DMS 273 treated with DMSO at 0.1 percent for 48 hours (cell line): ENCODE results near the gene RER1.

ENCODE experiments used
- DNase-seq: peaks from one replicate; lab custom pipeline; 2025; lab: John Stamatoyannopoulos, UW

The RER1 gene

GRCh38 chr1:2391041-2391930 lies at the start of gene RER1, which contains the start of gene MORN1:
Gene RER1, plus strand, starts transcription at chr1:2391841. Its CDS starts 3,950 bp downstream, at chr1:2395791.
Gene MORN1, minus strand, starts transcription at chr1:2391554. Its CDS starts 21 bp downstream, at chr1:2391533.
- DNase-seq, result peak; percentile 95

- DNase-seq, result no peak
Measured at GRCh38 chr1:2342384-2343022, 49.1 kb upstream of the RER1 start.

- no peak for DNase-seq
Measured at GRCh38 chr1:2343023-2343935, 48.4 kb upstream of the RER1 start.

GRCh38 chr1:2344121-2344681 lies 47.4 kb upstream of the RER1 start:
- no peak for DNase-seq

GRCh38 chr1:2344744-2345296 lies 46.8 kb upstream of the RER1 start:
- no peak for DNase-seq

GRCh38 chr1:2345297-2346075 lies 46.2 kb upstream of the RER1 start:
- DNase-seq, result no peak

- DNase-seq, result no peak
Measured at GRCh38 chr1:2346691-2347408, 44.8 kb upstream of the RER1 start.

- DNase-seq, result no peak
Measured at GRCh38 chr1:2347409-2347785, 44.2 kb upstream of the RER1 start.

GRCh38 chr1:2347896-2348295 lies 43.7 kb upstream of the RER1 start:
- no peak for DNase-seq

- no peak for DNase-seq
Measured at GRCh38 chr1:2348346-2349325, 43.0 kb upstream of the RER1 start.

GRCh38 chr1:2349806-2350205 lies 41.8 kb upstream of the RER1 start:
- no peak for DNase-seq

GRCh38 chr1:2350501-2350900 lies 41.1 kb upstream of the RER1 start:
- DNase-seq, result no peak

- no peak for DNase-seq
Measured at GRCh38 chr1:2350911-2351655, 40.6 kb upstream of the RER1 start.

GRCh38 chr1:2351723-2352122 lies 39.9 kb upstream of the RER1 start:
- DNase-seq, result no peak

- DNase-seq, result no peak
Measured at GRCh38 chr1:2352341-2352896, 39.2 kb upstream of the RER1 start.

- no peak for DNase-seq
Measured at GRCh38 chr1:2352897-2353550, 38.6 kb upstream of the RER1 start.
